Measurements from ENCODE around the gene HOXD3. TPM values are rescaled to one million over a fixed set of nuclear protein-coding genes. Genes with fewer than 3 reads are reported as not detected.

The HOXD3 gene
- total RNA-seq, 6 experiments from 2014 or later, result 0.25 to 0.38 (median 0.25) TPM; not detected in 3

GRCh38 chr2:176111309-176111663 lies 45.8 kb upstream of the HOXD3 start:
- H3K36me3 Mint-ChIP-seq (ENCODE audit: low read depth), result peaks cover 6% of the 10 kb centered on the region
- DNase-seq, result no peak
- TF ChIP-seq, protein P1, sequence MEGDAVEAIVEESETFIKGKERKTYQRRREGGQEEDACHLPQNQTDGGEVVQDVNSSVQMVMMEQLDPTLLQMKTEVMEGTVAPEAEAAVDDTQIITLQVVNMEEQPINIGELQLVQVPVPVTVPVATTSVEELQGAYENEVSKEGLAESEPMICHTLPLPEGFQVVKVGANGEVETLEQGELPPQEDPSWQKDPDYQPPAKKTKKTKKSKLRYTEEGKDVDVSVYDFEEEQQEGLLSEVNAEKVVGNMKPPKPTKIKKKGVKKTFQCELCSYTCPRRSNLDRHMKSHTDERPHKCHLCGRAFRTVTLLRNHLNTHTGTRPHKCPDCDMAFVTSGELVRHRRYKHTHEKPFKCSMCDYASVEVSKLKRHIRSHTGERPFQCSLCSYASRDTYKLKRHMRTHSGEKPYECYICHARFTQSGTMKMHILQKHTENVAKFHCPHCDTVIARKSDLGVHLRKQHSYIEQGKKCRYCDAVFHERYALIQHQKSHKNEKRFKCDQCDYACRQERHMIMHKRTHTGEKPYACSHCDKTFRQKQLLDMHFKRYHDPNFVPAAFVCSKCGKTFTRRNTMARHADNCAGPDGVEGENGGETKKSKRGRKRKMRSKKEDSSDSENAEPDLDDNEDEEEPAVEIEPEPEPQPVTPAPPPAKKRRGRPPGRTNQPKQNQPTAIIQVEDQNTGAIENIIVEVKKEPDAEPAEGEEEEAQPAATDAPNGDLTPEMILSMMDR (IDR thresholded peaks at IDR 0.05), result no peak
- peaks cover 11% of the 10 kb centered on the region for H3K4me1 Mint-ChIP-seq (ENCODE audit: low read depth)
- no peak overlapping the region for H3K27ac Mint-ChIP-seq
- H3K27me3 Mint-ChIP-seq (ENCODE audit: insufficient read depth), result peaks cover 3% of the 10 kb centered on the region
- H3K9me3 Mint-ChIP-seq, result no peaks in the 10 kb centered on the region
- no peak overlapping the region for H3K4me3 Mint-ChIP-seq

DNA sequence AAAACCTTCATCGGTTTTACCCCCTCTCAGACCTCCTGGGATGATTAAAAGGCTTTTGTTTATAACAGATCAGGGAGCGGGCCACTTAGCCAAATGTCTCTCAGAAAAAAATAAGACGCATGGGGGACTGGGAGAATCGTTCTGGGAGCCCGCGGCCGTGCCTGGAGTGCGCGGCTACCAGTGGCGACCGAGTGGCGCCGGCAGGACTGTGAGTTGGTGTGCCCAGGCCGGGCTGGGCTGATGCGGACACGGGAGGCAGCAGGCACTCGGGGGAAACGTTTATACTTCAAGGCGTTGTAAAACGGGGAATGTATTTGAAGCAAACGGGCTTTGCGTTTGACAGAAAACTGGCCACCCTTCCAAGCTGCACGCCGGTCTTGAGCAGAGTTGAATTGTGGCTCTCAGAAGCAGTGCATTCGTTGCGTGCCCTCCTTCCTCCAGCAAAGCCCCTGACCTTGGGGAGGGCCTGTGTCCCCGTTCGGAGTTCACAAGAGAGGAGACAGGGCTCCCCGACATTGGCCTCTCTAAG lies 45.2 kb upstream of the HOXD3 start:
- H3K36me3 Mint-ChIP-seq (ENCODE audit: low read depth), result peaks cover 11% of the 10 kb centered on the region
- peaks cover 8% of the 10 kb centered on the region for H3K4me1 Mint-ChIP-seq (ENCODE audit: low read depth)
- H3K27ac Mint-ChIP-seq, result no peak overlapping the region
- no peaks in the 10 kb centered on the region for H3K9me3 Mint-ChIP-seq
- TF ChIP-seq, protein P1 (IDR thresholded peaks at IDR 0.05), result no peak
- H3K27me3 Mint-ChIP-seq (ENCODE audit: insufficient read depth), result peaks cover 3% of the 10 kb centered on the region
- no peak for DNase-seq
- no peak overlapping the region for H3K4me3 Mint-ChIP-seq

- no peaks in the 10 kb centered on the region; the same call in none of the 2 replicates for H3K27me3 Mint-ChIP-seq (ENCODE audit: insufficient read depth)
- no peak for DNase-seq
Observed at GRCh38 chr2:176112375-176113302, 44.5 kb upstream of the HOXD3 start.

DNA sequence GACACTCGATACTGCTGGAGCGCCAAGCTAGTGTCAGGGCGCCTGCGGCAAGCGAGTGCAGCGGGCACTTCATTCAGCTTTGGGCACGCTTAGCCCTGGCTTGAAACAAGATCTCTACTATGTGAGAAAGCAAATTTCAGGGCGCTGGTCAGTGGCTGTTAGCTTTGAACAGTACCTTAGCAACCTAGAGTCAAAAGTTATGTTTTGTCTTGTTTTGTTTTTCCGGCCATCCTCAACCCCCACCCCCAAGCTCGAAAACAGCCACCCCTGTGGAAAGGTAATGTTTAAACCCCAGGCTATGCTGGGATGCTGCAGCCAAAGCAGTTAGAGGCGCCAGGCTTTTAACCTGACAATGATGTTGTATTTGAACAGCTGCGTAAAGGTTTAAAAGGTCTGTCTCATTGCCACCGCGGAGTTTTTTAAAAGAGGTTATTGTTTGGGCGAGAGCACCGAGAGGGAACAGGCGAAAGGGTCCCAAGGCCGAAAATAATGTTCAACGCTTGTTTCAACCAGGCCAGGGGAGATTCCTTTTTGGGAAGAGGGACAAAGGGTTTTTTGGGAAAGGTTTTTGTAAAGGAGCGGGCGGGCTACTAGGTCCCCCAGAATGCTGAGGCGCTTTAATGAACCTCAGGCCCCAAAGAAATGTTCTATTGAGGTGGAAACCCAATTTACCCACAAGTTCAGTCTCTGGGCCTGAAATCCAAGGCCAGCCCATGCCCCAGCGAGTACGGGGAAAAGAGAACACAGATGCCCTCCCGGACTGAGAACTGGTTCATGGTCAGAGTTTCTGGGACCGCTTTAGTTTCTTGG lies 42.8 kb upstream of the HOXD3 start:
- Mint-ChIP-seq H3K36me3 (ENCODE audit: low read depth) (peaks cover 25% of the 10 kb centered on the region), H3K9me3 (no peaks in the 10 kb centered on the region), H3K27ac (no peak overlapping the region), H3K27me3 (ENCODE audit: insufficient read depth) (no peaks in the 10 kb centered on the region; the same call in none of the 2 replicates), H3K4me3 (no peak overlapping the region), H3K4me1 (ENCODE audit: low read depth) (peaks cover 5% of the 10 kb centered on the region)
- no peak for DNase-seq
- TF ChIP-seq, protein P1 (IDR thresholded peaks at IDR 0.05), result no peak

More at GRCh38 chr2:176112375-176113302, 44.5 kb upstream of the HOXD3 start:
- TF ChIP-seq, protein P1 (IDR thresholded peaks at IDR 0.05), result no peak
- no peak overlapping the region for H3K4me3 Mint-ChIP-seq
- no peak overlapping the region for H3K27ac Mint-ChIP-seq
- no peaks in the 10 kb centered on the region for H3K9me3 Mint-ChIP-seq
- H3K36me3 Mint-ChIP-seq (ENCODE audit: low read depth), result peaks cover 13% of the 10 kb centered on the region
- H3K4me1 Mint-ChIP-seq (ENCODE audit: low read depth), result peaks cover 8% of the 10 kb centered on the region

GRCh38 chr2:176114930-176115625 lies 42.0 kb upstream of the HOXD3 start:
- Mint-ChIP-seq H3K4me3 (no peak overlapping the region), H3K4me1 (ENCODE audit: low read depth) (no peaks in the 10 kb centered on the region), H3K27me3 (ENCODE audit: insufficient read depth) (no peaks in the 10 kb centered on the region; the same call in none of the 2 replicates), H3K27ac (no peak overlapping the region), H3K9me3 (no peaks in the 10 kb centered on the region), H3K36me3 (ENCODE audit: low read depth) (peaks cover 22% of the 10 kb centered on the region)
- TF ChIP-seq, protein P1 (IDR thresholded peaks at IDR 0.05), result no peak
- no peak for DNase-seq
